NCI-H2029 treated with DMSO at 0.1 percent for 48 hours (cell line): ENCODE measurements around the gene FARP1.

Source experiments
- DNase-seq: peaks from one replicate; lab custom pipeline; 2025; lab: John Stamatoyannopoulos, UW

Gene FARP1

GRCh38 chr13:98484289-98485219, 341.7 kb downstream of the FARP1 start:
- DNase-seq: peak; percentile 58

GRCh38 chr13:98485561-98485960, 342.7 kb downstream of the FARP1 start:
- no peak for DNase-seq

- DNase-seq: no peak
Measured at GRCh38 chr13:98486412-98486811, 343.5 kb downstream of the FARP1 start.

GRCh38 chr13:98487016-98487415, 344.1 kb downstream of the FARP1 start:
- DNase-seq: no peak

- DNase-seq: no peak
Measured at GRCh38 chr13:98487522-98487921, 344.6 kb downstream of the FARP1 start.

GRCh38 chr13:98488736-98489135, 345.8 kb downstream of the FARP1 start:
- no peak for DNase-seq

- DNase-seq: no peak
Measured at GRCh38 chr13:98489446-98490194, 346.7 kb downstream of the FARP1 start.

GRCh38 chr13:98490195-98490836, 347.4 kb downstream of the FARP1 start:
- DNase-seq: no peak

- no peak for DNase-seq
Measured at GRCh38 chr13:98490866-98491265, 348.0 kb downstream of the FARP1 start.

GRCh38 chr13:98492335-98493041, 349.6 kb downstream of the FARP1 start:
- DNase-seq: no peak

GRCh38 chr13:98493042-98493712, 350.3 kb downstream of the FARP1 start:
- no peak for DNase-seq

GRCh38 chr13:98494769-98495168, 351.9 kb downstream of the FARP1 start:
- no peak for DNase-seq

- no peak for DNase-seq
Measured at GRCh38 chr13:98495627-98496478, 353.0 kb downstream of the FARP1 start.

- no peak for DNase-seq
Measured at GRCh38 chr13:98496479-98496791, 353.5 kb downstream of the FARP1 start.

GRCh38 chr13:98496966-98497365, 354.1 kb downstream of the FARP1 start:
- no peak for DNase-seq

- DNase-seq: no peak
Measured at GRCh38 chr13:98500963-98501421, 358.1 kb downstream of the FARP1 start.

GRCh38 chr13:98503175-98504028, 360.5 kb downstream of the FARP1 start:
- DNase-seq: no peak

- no peak for DNase-seq
Measured at GRCh38 chr13:98504029-98504351, 361.1 kb downstream of the FARP1 start.

- no peak for DNase-seq
Measured at GRCh38 chr13:98504371-98504963, 361.6 kb downstream of the FARP1 start.
